ENCODE data around the gene MYO16. TPM values are rescaled to one million over a fixed set of nuclear protein-coding genes. Genes with fewer than 3 reads are reported as not detected.

Gene MYO16
- total RNA-seq, 1 experiment from 2014 or later: not detected

GRCh38 chr13:108734676-108735075 is 105.3 kb downstream of the MYO16 start:
- Histone ChIP-seq H3K9me3 (ENCODE audit: control insufficient read depth, low read depth, low read length) (no peaks in the 10 kb centered on the region), H3K14ac (ENCODE audit: insufficient read depth, low read length) (no peak overlapping the region), H4K91ac (ENCODE audit: insufficient read length, low read depth, low read length) (no peak overlapping the region), H3K56ac (ENCODE audit: insufficient read length, low read depth, low read length) (no peak overlapping the region), H3K27me3 (ENCODE audit: insufficient read depth, low read length) (no peaks in the 10 kb centered on the region), H3K27ac (ENCODE audit: insufficient read length, low read depth, low read length) (no peak overlapping the region), H3K4ac (ENCODE audit: low read depth, low read length) (no peak overlapping the region), H3K23ac (ENCODE audit: insufficient read length, low read depth, low read length) (no peak overlapping the region), H3K79me2 (ENCODE audit: insufficient read depth, low read length) (no peaks in the 10 kb centered on the region), H3K4me2 (ENCODE audit: insufficient read depth, insufficient read length, low read length) (no peak overlapping the region), H4K8ac (replicated peaks; ENCODE audit: insufficient read length, low read depth, low read length) (no peak overlapping the region), H3K18ac (ENCODE audit: insufficient read length, low read depth, low read length) (no peak overlapping the region), H3K79me1 (ENCODE audit: insufficient read depth, low read depth, low read length, poor library complexity, severe bottlenecking) (no peaks in the 10 kb centered on the region), H3T11ph (ENCODE audit: low read length) (no peak overlapping the region), H3K23me2 (ENCODE audit: insufficient read length, low read depth, low read length, poor library complexity, severe bottlenecking) (no peaks in the 10 kb centered on the region), H3K9ac (ENCODE audit: extremely low read depth, insufficient read length, low read length) (no peak overlapping the region), H4K5ac (ENCODE audit: insufficient read length, low read depth, low read length) (no peak overlapping the region), H2BK5ac (ENCODE audit: insufficient read length, low read length) (no peak overlapping the region), H4K20me1 (ENCODE audit: control insufficient read depth, insufficient read depth, insufficient read length) (no peaks in the 10 kb centered on the region), H2AK5ac (ENCODE audit: insufficient read length, low read length) (no peak overlapping the region), H2BK12ac (ENCODE audit: insufficient read length, low read depth, low read length) (no peak overlapping the region), H2BK20ac (ENCODE audit: low read depth, low read length, poor library complexity, severe bottlenecking) (no peak overlapping the region), H2BK15ac (ENCODE audit: low read depth, low read length) (no peak overlapping the region), H3K4me1 (ENCODE audit: insufficient read depth, low read length) (no peaks in the 10 kb centered on the region), H2BK120ac (ENCODE audit: low read depth, low read length, poor library complexity, severe bottlenecking) (no peak overlapping the region), H2AFZ (ENCODE audit: low read length) (no peak overlapping the region)
- Mint-ChIP-seq H3K4me1 (peaks cover 2 to 5% of the 10 kb centered on the region in 2 experiments; a peak in 3 of 4 replicates), H3K4me3 (no peak overlapping the region), H3K27me3 (ENCODE audit: low read depth) (no peaks in the 10 kb centered on the region), H3K27ac (no peak overlapping the region; a peak in 1 of 7 replicates), H3K9me3 (peaks cover 6 to 17% of the 10 kb centered on the region in 2 experiments), H3K36me3 (ENCODE audit: insufficient read depth in 1 of 3, low read depth in 3 of 3) (peaks cover 2 to 3% (median 2%) of the 10 kb centered on the region in 3 experiments; a peak in 3 of 7 replicates)
- WGBS (ENCODE audit: extremely low coverage, insufficient read length, low lambda C conversion rate): no CpG with 5 or more reads among the region's 4 CpGs
- peak; percentile 65 for DNase-seq
- no peak for TF ChIP-seq CTCF (conservative IDR thresholded peaks at IDR 0.05)
